Adrenal gland (tissue), 5 donors: ENCODE results near the gene PAX7.

Source experiments
- POLR2A ChIP-seq, 2 donors: fragments of 450-650 bp; IDR thresholded peaks; one replicate each; pipeline ENCODE4 v1.6.1; 2017; ENCODE audit warnings: antibody characterized with exemption in 2 of 2, mild to moderate bottlenecking in 2 of 2, moderate library complexity in 1 of 2
- TF ChIP-seq, protein P1 (sequence below), 6 experiments: fragments of 450-650 bp in 4 of 6; fragments of 200-600 bp in 2 of 6; sonication (generic) in 1 of 6; IDR thresholded peaks; 1 replicate in 5 of 6; 2 replicates in 1 of 6; pipeline versions ENCODE4 v1.5.1 to v1.8.0; 2016 to 2021; ENCODE audit warnings: antibody characterized with exemption in 6 of 6, mild to moderate bottlenecking in 2 of 6, moderate library complexity in 1 of 6
- donor health status: DM: no; HTN: no; CAD: no.

DNA sequence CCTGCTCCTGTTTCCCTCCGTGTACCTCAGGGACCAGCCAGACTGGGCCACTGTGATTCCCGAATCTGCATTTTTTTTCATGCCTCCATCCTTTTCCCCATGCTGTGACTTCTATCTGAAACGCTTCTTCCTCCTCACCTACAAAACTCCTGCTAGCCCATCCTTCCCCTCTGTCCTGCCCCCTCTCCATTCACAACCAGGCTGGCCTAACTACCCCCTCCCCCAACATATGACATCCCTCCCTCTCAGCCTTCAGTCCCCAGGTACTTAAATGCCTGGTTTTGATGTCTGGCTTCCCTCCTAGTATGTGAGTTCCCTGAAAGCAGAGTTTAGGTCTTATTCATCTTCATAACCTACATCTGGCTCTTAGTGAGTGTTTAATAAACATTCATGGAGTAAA, 146.1 kb downstream of the PAX7 start:
- TF ChIP-seq, protein P1, sequence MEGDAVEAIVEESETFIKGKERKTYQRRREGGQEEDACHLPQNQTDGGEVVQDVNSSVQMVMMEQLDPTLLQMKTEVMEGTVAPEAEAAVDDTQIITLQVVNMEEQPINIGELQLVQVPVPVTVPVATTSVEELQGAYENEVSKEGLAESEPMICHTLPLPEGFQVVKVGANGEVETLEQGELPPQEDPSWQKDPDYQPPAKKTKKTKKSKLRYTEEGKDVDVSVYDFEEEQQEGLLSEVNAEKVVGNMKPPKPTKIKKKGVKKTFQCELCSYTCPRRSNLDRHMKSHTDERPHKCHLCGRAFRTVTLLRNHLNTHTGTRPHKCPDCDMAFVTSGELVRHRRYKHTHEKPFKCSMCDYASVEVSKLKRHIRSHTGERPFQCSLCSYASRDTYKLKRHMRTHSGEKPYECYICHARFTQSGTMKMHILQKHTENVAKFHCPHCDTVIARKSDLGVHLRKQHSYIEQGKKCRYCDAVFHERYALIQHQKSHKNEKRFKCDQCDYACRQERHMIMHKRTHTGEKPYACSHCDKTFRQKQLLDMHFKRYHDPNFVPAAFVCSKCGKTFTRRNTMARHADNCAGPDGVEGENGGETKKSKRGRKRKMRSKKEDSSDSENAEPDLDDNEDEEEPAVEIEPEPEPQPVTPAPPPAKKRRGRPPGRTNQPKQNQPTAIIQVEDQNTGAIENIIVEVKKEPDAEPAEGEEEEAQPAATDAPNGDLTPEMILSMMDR (IDR thresholded peaks at IDR 0.05) = no peak
- TF ChIP-seq POLR2A (IDR thresholded peaks at IDR 0.05) = no peak
